SK-MEL-5 (cell line): ENCODE results near the gene CREM. TPM values are rescaled to one million over a fixed set of nuclear protein-coding genes. Genes with fewer than 3 reads are reported as not detected.
"Not testable (repeated sequence)": the region's sequence is repeated elsewhere in the genome, so short reads cannot be mapped to it uniquely, and the experiment has no call there.

Experiments
- DNase-seq: peaks from one replicate; pipeline ENCODE4 v3.0.0-alpha.2; 2016; ENCODE audit warnings: low read depth, low spot score
- in situ Hi-C: cut with HindIII; loops from 2 replicates; pipeline ENCODE4 v1.10.0; 2016; ENCODE audit warnings: low sequenced_read_pairs, high pct_unique_total_duplicates, low pct_unique_long_range_greater_than_20kb
- total RNA-seq: library from RNA; depleted of rRNA; stranded (reverse); fragments of >200 nt; shearing (Covaris generic); gene quantifications from 2 replicates; pipeline ENCODE4 v1.2.3, GENCODE V29; 2014

CREM gene
- total RNA-seq, 1 experiment from 2014 or later: 344 TPM

- no peak for DNase-seq
- in situ Hi-C loops: no loop called here
These were observed 82.4 kb downstream of the CREM start for GRCh38 chr10:35208949-35209613.

GRCh38 chr10:35210961-35211360, 84.3 kb downstream of the CREM start:
- no peak for DNase-seq
- in situ Hi-C loops: no loop called here

- peak; percentile 38 for DNase-seq
- in situ Hi-C loops: no loop called here
These were observed 84.7 kb downstream of the CREM start for GRCh38 chr10:35211390-35211789.

GRCh38 chr10:35212856-35213255, 86.2 kb downstream of the CREM start:
- no peak for DNase-seq
- in situ Hi-C loops: no loop called here

- DNase-seq: no peak
- in situ Hi-C loops: no loop called here
These were observed 87.1 kb downstream of the CREM start for GRCh38 chr10:35213699-35214098.

- no peak for DNase-seq
- in situ Hi-C loops: no loop called here
These were observed 88.0 kb downstream of the CREM start for GRCh38 chr10:35214607-35215020.

- in situ Hi-C loops: no loop called here
- no peak for DNase-seq
These were observed 88.5 kb downstream of the CREM start for GRCh38 chr10:35215107-35215506.

GRCh38 chr10:35216303-35216905, 89.8 kb downstream of the CREM start:
- no peak for DNase-seq
- in situ Hi-C loops: no loop called here

GRCh38 chr10:35216956-35217355, 90.3 kb downstream of the CREM start:
- DNase-seq, in situ Hi-C loops: not testable (repeated sequence)

- no peak for DNase-seq
- in situ Hi-C loops: no loop called here
These were observed 90.8 kb downstream of the CREM start for GRCh38 chr10:35217455-35217854.

GRCh38 chr10:35218339-35218955, 91.8 kb downstream of the CREM start:
- in situ Hi-C loops: no loop called here
- peak; percentile 88 for DNase-seq

- in situ Hi-C loops: no loop called here
- DNase-seq: no peak
These were observed 92.6 kb downstream of the CREM start for GRCh38 chr10:35219292-35219691.

GRCh38 chr10:35219891-35220890, 93.5 kb downstream of the CREM start:
- DNase-seq: no peak
- in situ Hi-C loops: no loop called here

- DNase-seq: no peak
- in situ Hi-C loops: no loop called here
These were observed 96.4 kb downstream of the CREM start for GRCh38 chr10:35223016-35223415.

GRCh38 chr10:35224045-35224740, 97.5 kb downstream of the CREM start:
- DNase-seq: no peak
- in situ Hi-C loops: no loop called here

GRCh38 chr10:35225204-35225603, 98.6 kb downstream of the CREM start:
- DNase-seq: no peak
- in situ Hi-C loops: no loop called here

GRCh38 chr10:35226507-35226906, 99.9 kb downstream of the CREM start:
- no peak for DNase-seq
- in situ Hi-C loops: no loop called here
